PC-9 (cell line): ENCODE measurements around the gene RIOX2. TPM values are rescaled to one million over a fixed set of nuclear protein-coding genes. Genes with fewer than 3 reads are reported as not detected.
"Not testable (repeated sequence)": the region's sequence is repeated elsewhere in the genome, so short reads cannot be mapped to it uniquely, and the experiment has no call there.

Experiments used
- BruUV-seq: library from RNA; stranded (reverse); fragments of 400-500 nt; replicated peaks from 2 replicates; lab custom pipeline; 2021; lab: Mats Ljungman, UMichigan
- CTCF ChIA-PET: fragments of 300-600 bp; sonication (Branson Sonifier 250); formaldehyde crosslinking; loops from one replicate; lab custom pipeline; 2022; ENCODE audit warnings: antibody characterized with exemption; lab: Charles Lee
- POLR2A ChIA-PET: fragments of 300-600 bp; sonication (Branson Sonifier 250); formaldehyde crosslinking; loops from one replicate; lab custom pipeline; 2022; ENCODE audit warnings: antibody characterized with exemption; ENCODE audit not compliant: unreplicated experiment; lab: Charles Lee
- DNase-seq, 2 experiments: peaks; one replicate each; pipeline versions ENCODE4 v3.0.0 to v3.0.0-alpha.2; 2015 to 2022; ENCODE audit warnings: mixed read lengths in 1 of 2
- H2AFZ ChIP-seq: fragments of 200-600 bp; sonication (generic); 2 replicates; pipeline ENCODE4 v1.8.1; 2017; ENCODE audit warnings: antibody characterized with exemption
- H3F3A ChIP-seq: fragments of 200-600 bp; sonication (generic); 2 replicates; pipeline ENCODE4 v1.8.1; 2017; ENCODE audit warnings: antibody characterized with exemption, mild to moderate bottlenecking, low read depth; ENCODE audit not compliant: insufficient read depth
- H3K27ac ChIP-seq: fragments of 200-600 bp; sonication (generic); 2 replicates; pipeline ENCODE4 v1.6.1; 2016; ENCODE audit warnings: mixed run types
- H3K27me3 ChIP-seq: fragments of 200-600 bp; sonication (generic); 2 replicates; pipeline ENCODE4 v1.6.1; 2016; ENCODE audit warnings: low read depth, mixed run types; ENCODE audit not compliant: insufficient read depth
- H3K36me3 ChIP-seq: fragments of 200-600 bp; sonication (generic); 2 replicates; pipeline ENCODE4 v1.6.1; 2016; ENCODE audit warnings: low read depth, mixed run types
- H3K4me1 ChIP-seq: fragments of 200-600 bp; sonication (generic); replicated peaks from 2 replicates; pipeline ENCODE4 v1.6.1; 2016; ENCODE audit warnings: mixed run types; ENCODE audit not compliant: insufficient read depth
- H3K4me2 ChIP-seq: fragments of 200-600 bp; sonication (generic); 2 replicates; pipeline ENCODE4 v1.6.1; 2017; ENCODE audit warnings: mixed run types
- H3K4me3 ChIP-seq: fragments of 200-600 bp; sonication (generic); 2 replicates; pipeline ENCODE4 v1.6.1; 2016; ENCODE audit warnings: mixed run types
- H3K79me2 ChIP-seq: fragments of 200-600 bp; sonication (generic); 2 replicates; pipeline ENCODE4 v1.6.1; 2017; ENCODE audit warnings: low read depth, mixed run types
- H3K9me2 ChIP-seq: fragments of 200-600 bp; sonication (generic); 2 replicates; pipeline ENCODE4 v1.8.1; 2017; ENCODE audit warnings: mild to moderate bottlenecking; ENCODE audit not compliant: insufficient read depth
- H3K9me3 ChIP-seq: fragments of 200-600 bp; sonication (generic); 2 replicates; pipeline ENCODE4 v1.8.1; 2016; ENCODE audit warnings: low read depth; ENCODE audit not compliant: insufficient read depth
- H4K20me1 ChIP-seq: fragments of 200-600 bp; sonication (generic); 2 replicates; pipeline ENCODE4 v1.8.1; 2017; ENCODE audit not compliant: insufficient read depth
- EZH2 ChIP-seq: fragments of 200-600 bp; sonication (generic); IDR thresholded peaks from 2 replicates; pipeline ENCODE4 v1.8.0; 2017; ENCODE audit warnings: antibody characterized with exemption, low read depth
- intact Hi-C: fragments of 100-400 bp; cut with micrococcal nuclease; formaldehyde crosslinking; loops from one replicate; pipeline ENCODE4 v1.10.0; 2022; ENCODE audit not compliant: unreplicated experiment
- total RNA-seq: library from RNA; stranded (reverse); gene quantifications from 2 replicates; pipeline ENCODE4 v1.2.3, GENCODE V29; 2021
- TF ChIP-seq, protein P1 (sequence below): fragments of 200-600 bp; sonication (generic); conservative IDR thresholded peaks from 2 replicates; pipeline ENCODE4 v1.6.1; 2017; ENCODE audit warnings: mixed run types, antibody characterized with exemption, mild to moderate bottlenecking, moderate library complexity

The RIOX2 gene
- total RNA-seq, 1 experiment from 2014 or later, result 33.1 TPM

DNA sequence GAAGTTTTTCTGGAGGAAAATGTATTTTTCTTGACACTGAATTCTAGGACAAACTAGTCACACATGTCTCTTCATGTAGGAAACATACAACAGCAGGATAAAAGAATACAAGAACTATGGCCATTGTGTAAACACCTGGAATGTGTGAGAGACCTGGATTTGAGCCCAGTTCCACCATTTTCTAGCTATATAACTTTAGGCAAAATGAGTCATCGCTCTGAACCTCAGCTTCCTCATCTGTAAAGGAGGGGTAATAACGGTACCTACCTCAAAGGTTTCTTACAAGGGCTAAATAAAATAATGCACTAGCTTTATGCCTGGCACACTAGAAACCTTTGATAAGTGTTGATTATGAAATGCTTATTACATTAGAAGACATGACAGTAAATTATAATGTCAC is 57.8 kb downstream of the RIOX2 start:
- POLR2A ChIA-PET, result no interaction called here
- no peak for TF ChIP-seq EZH2
- TF ChIP-seq, protein P1, sequence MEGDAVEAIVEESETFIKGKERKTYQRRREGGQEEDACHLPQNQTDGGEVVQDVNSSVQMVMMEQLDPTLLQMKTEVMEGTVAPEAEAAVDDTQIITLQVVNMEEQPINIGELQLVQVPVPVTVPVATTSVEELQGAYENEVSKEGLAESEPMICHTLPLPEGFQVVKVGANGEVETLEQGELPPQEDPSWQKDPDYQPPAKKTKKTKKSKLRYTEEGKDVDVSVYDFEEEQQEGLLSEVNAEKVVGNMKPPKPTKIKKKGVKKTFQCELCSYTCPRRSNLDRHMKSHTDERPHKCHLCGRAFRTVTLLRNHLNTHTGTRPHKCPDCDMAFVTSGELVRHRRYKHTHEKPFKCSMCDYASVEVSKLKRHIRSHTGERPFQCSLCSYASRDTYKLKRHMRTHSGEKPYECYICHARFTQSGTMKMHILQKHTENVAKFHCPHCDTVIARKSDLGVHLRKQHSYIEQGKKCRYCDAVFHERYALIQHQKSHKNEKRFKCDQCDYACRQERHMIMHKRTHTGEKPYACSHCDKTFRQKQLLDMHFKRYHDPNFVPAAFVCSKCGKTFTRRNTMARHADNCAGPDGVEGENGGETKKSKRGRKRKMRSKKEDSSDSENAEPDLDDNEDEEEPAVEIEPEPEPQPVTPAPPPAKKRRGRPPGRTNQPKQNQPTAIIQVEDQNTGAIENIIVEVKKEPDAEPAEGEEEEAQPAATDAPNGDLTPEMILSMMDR, result no peak
- Histone ChIP-seq H3K4me1 (peaks cover 26% of the 10 kb centered on the region), H2AFZ (no peak overlapping the region), H4K20me1 (no peaks in the 10 kb centered on the region), H3K36me3 (0 out of 2 replicates have a peak, but pooled peaks cover 6% of the 10 kb centered on the region), H3F3A (peaks cover 27% of the 10 kb centered on the region; the same call in 1 of the 2 replicates), H3K9me2 (no peaks in the 10 kb centered on the region), H3K9me3 (no peaks in the 10 kb centered on the region), H3K4me2 (no peak overlapping the region), H3K27me3 (no peaks in the 10 kb centered on the region), H3K27ac (no peak overlapping the region), H3K4me3 (no peak overlapping the region), H3K79me2 (no peaks in the 10 kb centered on the region)
- DNase-seq, result peak; percentile 41 to 91
- intact Hi-C loops, result loop anchor here (1.0 kb wide), 1 partner anchor 42 kb away; no protein-coding TSS in a partner anchor
- CTCF ChIA-PET, result no interaction called here
- BruUV-seq, result no TSS peak

DNA sequence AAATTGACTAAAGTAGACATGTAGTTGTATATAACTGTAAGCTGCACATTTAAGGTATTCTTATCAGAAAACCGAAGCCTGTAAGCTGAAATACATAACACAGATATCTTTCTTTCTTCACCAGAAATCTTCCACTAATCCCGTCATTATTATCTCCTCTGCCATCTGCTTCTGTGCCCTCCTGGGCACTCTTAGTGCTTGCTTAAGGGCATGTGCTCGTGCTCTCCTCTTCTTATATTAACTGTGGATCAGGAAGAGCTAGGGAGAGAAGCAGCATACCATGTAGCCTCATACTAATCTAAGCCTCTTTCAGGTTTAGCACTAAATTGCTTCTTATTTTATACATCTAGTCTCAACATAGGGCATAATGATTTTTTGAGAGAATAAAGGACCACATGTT is 60.8 kb downstream of the RIOX2 start:
- peaks cover 3% of the 10 kb centered on the region; the same call in 1 of the 2 replicates for H3K9me3 ChIP-seq
- H3K9me2 ChIP-seq, result no peaks in the 10 kb centered on the region
- CTCF ChIA-PET, result no interaction called here
- POLR2A ChIA-PET, result no interaction called here
- no peak for DNase-seq
- intact Hi-C loops, result no loop called here
- TF ChIP-seq EZH2, result no peak
- TF ChIP-seq, protein P1, result no peak
- H3K4me3 ChIP-seq, result no peak overlapping the region
- H3K27ac ChIP-seq, result no peak overlapping the region
- BruUV-seq, result no TSS peak
- H3K4me1 ChIP-seq, result peaks cover 20% of the 10 kb centered on the region
- no peaks in the 10 kb centered on the region for H4K20me1 ChIP-seq
- 0 out of 2 replicates have a peak, but pooled peaks cover 6% of the 10 kb centered on the region for H3K36me3 ChIP-seq
- H2AFZ ChIP-seq, result no peak overlapping the region
- H3K27me3 ChIP-seq, result no peaks in the 10 kb centered on the region
- no peak overlapping the region for H3K4me2 ChIP-seq
- H3F3A ChIP-seq, result peaks cover 15% of the 10 kb centered on the region; the same call in 1 of the 2 replicates
- no peaks in the 10 kb centered on the region for H3K79me2 ChIP-seq

DNA sequence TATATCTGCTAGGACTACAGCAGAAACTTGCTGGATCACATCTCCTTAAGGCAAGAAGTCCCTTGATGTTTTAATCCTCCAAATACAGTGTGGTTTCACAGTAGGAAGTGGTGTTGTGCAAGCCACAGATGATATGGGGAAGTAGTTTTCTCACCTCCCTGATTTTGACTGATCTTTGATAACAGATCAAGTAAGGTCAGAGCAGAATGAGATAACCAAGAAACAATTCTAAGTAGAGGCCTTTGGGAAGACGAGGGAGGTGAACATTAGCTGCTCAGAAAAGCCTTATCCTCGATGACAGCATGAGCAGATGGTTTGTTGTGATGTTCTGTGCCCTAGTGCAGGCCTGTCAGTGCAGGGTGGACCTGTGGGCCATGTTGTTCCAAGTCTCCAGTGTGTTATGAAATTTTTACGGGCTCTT is 61.3 kb downstream of the RIOX2 start:
- ChIA-PET POLR2A (no interaction called here), CTCF (no interaction called here)
- intact Hi-C loops, result no loop called here
- Histone ChIP-seq H3K4me2 (no peak overlapping the region), H3K4me3 (no peak overlapping the region), H3K27me3 (no peaks in the 10 kb centered on the region), H3K9me3 (peaks cover 3% of the 10 kb centered on the region; the same call in 1 of the 2 replicates), H2AFZ (no peak overlapping the region), H3K9me2 (no peaks in the 10 kb centered on the region), H3K27ac (no peak overlapping the region), H4K20me1 (no peaks in the 10 kb centered on the region), H3K4me1 (peaks cover 20% of the 10 kb centered on the region), H3K79me2 (no peaks in the 10 kb centered on the region), H3K36me3 (0 out of 2 replicates have a peak, but pooled peaks cover 6% of the 10 kb centered on the region), H3F3A (peaks cover 15% of the 10 kb centered on the region; the same call in 1 of the 2 replicates)
- DNase-seq, result peak in 1 of 2 experiments; percentile 66
- TF ChIP-seq, protein P1, result no peak
- no peak for TF ChIP-seq EZH2
- BruUV-seq, result no TSS peak

DNA sequence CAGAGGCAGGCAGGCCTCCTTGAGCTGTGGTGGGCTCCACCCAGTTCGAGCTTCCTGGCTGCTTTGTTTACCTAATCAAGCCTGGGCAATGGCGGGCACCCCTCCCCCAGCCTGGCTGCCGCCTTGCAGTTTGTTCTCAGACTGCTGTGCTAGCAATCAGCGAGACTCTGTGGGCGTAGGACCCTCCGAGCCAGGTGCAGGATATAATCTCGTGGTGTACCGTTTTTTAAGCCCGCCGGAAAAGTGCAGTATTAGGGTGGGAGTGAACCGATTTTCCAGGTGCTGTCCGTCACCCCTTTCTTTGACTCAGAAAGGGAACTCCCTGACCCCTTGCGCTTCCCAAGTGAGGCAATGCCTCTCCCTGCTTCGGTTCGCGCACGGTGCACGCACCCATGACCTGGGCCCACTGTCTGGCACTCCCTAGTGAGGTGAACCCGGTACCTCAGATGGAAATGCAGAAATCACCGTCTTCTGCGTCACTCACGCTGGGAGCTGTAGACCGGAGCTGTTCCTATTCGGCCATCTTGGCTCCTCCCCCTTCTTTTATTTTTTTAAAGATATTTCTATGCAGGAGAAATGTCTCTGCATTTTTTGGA is 61.9 kb downstream of the RIOX2 start:
- POLR2A ChIA-PET, H3K27me3 ChIP-seq, H2AFZ ChIP-seq, DNase-seq, intact Hi-C loops, CTCF ChIA-PET, H4K20me1 ChIP-seq, H3K4me2 ChIP-seq, H3K4me3 ChIP-seq, BruUV-seq, H3K79me2 ChIP-seq, H3K36me3 ChIP-seq, H3K9me3 ChIP-seq, H3K9me2 ChIP-seq, H3K27ac ChIP-seq: not testable (repeated sequence)
- peaks cover 15% of the 10 kb centered on the region; the same call in 1 of the 2 replicates for H3F3A ChIP-seq
- peaks cover 20% of the 10 kb centered on the region for H3K4me1 ChIP-seq

DNA sequence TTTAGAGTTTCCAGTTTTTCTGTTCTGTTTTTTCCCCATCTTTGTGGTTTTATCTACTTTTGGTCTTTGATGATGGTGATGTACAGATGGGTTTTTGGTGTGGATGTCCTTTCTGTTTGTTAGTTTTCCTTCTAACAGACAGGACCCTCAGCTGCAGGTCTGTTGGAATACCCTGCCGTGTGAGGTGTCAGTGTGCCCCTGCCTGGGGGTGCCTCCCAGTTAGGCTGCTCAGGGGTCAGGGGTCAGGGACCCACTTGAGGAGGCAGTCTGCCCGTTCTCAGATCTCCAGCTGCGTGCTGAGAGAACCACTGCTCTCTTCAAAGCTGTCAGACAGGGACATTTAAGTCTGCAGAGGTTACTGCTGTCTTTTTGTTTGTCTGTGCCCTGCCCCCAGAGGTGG is 62.4 kb downstream of the RIOX2 start:
- H3K79me2 ChIP-seq, H3K9me3 ChIP-seq, intact Hi-C loops, H3K27ac ChIP-seq, DNase-seq, H3K4me3 ChIP-seq, H3K9me2 ChIP-seq, BruUV-seq, H3K27me3 ChIP-seq, POLR2A ChIA-PET, CTCF ChIA-PET, H3K36me3 ChIP-seq, H2AFZ ChIP-seq, H3K4me2 ChIP-seq, H4K20me1 ChIP-seq: not testable (repeated sequence)
- H3K4me1 ChIP-seq, result peaks cover 18% of the 10 kb centered on the region
- peaks cover 13% of the 10 kb centered on the region; the same call in 1 of the 2 replicates for H3F3A ChIP-seq
